HG02938 (cell line): ENCODE data around the gene PPP1R14C.

Source experiments
- ATAC-seq: cut with Tn5 transposase; IDR thresholded peaks from one replicate; pipeline ENCODE4 v1.9.1; 2021; ENCODE audit warnings: mild to moderate bottlenecking, moderate library complexity; ENCODE audit not compliant: unreplicated experiment

PPP1R14C gene

GRCh38 chr6:150142670-150143515 is at the start of gene PPP1R14C:
TSS of gene PPP1R14C (plus strand) at chr6:150143044. CDS start at chr6:150143193, 149 bp downstream.
- ATAC-seq = no peak

- ATAC-seq = no peak
Measured at GRCh38 chr6:150093397-150093796, 49.4 kb upstream of the PPP1R14C start.

GRCh38 chr6:150098155-150098554 is 44.7 kb upstream of the PPP1R14C start:
- ATAC-seq = no peak

GRCh38 chr6:150099546-150099945 is 43.3 kb upstream of the PPP1R14C start:
- ATAC-seq = no peak

GRCh38 chr6:150099953-150100352 is 42.9 kb upstream of the PPP1R14C start:
- ATAC-seq = no peak

- no peak for ATAC-seq
Measured at GRCh38 chr6:150100745-150101144, 42.1 kb upstream of the PPP1R14C start.

- no peak for ATAC-seq
Measured at GRCh38 chr6:150102750-150103270, 40.0 kb upstream of the PPP1R14C start.

GRCh38 chr6:150112233-150112632 is 30.6 kb upstream of the PPP1R14C start:
- no peak for ATAC-seq

GRCh38 chr6:150115769-150116168 is 27.1 kb upstream of the PPP1R14C start:
- no peak for ATAC-seq

- no peak for ATAC-seq
Measured at GRCh38 chr6:150116200-150116800, 26.5 kb upstream of the PPP1R14C start.

GRCh38 chr6:150118203-150118602 is 24.6 kb upstream of the PPP1R14C start:
- no peak for ATAC-seq

- no peak for ATAC-seq
Measured at GRCh38 chr6:150118627-150119026, 24.2 kb upstream of the PPP1R14C start.

- no peak for ATAC-seq
Measured at GRCh38 chr6:150119173-150119572, 23.7 kb upstream of the PPP1R14C start.

GRCh38 chr6:150123645-150124044 is 19.2 kb upstream of the PPP1R14C start:
- ATAC-seq = no peak

GRCh38 chr6:150124235-150124634 is 18.6 kb upstream of the PPP1R14C start:
- ATAC-seq = no peak

GRCh38 chr6:150126641-150127291 is 16.1 kb upstream of the PPP1R14C start:
- ATAC-seq = no peak

- ATAC-seq = no peak
Measured at GRCh38 chr6:150128425-150128824, 14.4 kb upstream of the PPP1R14C start.

- no peak for ATAC-seq
Measured at GRCh38 chr6:150129616-150130505, 13.0 kb upstream of the PPP1R14C start.

GRCh38 chr6:150133686-150134085 is 9.2 kb upstream of the PPP1R14C start:
- ATAC-seq = no peak

- no peak for ATAC-seq
Measured at GRCh38 chr6:150134280-150134920, 8.4 kb upstream of the PPP1R14C start.
